ENCODE data around the gene PLA2G4A.
"Not testable (repeated sequence)": the region's sequence is repeated elsewhere in the genome, so short reads cannot be mapped to it uniquely, and the experiment has no call there.

PLA2G4A gene

GRCh38 chr1:186875896-186876835 is 47.4 kb downstream of the PLA2G4A start:
- DNase-seq (ENCODE audit: low read depth), result no peak

DNA sequence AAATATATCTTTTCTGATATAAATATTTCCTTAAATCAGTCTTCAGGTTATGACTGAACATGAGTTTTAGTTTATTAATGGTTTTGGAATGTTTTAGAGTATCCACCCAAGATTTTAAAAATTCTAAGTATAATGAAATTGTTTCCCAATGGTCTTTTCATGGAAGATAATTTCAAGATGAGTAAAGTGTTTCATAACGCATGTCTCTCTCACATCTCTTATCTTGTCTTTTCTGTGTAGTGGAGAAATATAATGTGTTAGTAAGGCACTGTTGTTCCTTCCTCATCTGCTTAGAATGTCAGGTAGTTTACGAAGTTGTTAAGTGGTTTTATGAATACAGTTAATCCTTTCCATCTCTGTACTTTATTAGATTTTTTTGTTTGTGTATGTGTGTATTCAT is 49.6 kb downstream of the PLA2G4A start:
- DNase-seq (ENCODE audit: low read depth), result no peak

- DNase-seq (ENCODE audit: low read depth), result no peak
Observed at GRCh38 chr1:186880982-186881381, 52.2 kb downstream of the PLA2G4A start.

- DNase-seq (ENCODE audit: low read depth), result no peak
Observed at GRCh38 chr1:186882372-186883134, 53.8 kb downstream of the PLA2G4A start.

GRCh38 chr1:186884251-186884650 is 55.5 kb downstream of the PLA2G4A start:
- DNase-seq (ENCODE audit: low read depth), result no peak

GRCh38 chr1:186887203-186887602 is 58.5 kb downstream of the PLA2G4A start:
- no peak for DNase-seq (ENCODE audit: low read depth)

DNA sequence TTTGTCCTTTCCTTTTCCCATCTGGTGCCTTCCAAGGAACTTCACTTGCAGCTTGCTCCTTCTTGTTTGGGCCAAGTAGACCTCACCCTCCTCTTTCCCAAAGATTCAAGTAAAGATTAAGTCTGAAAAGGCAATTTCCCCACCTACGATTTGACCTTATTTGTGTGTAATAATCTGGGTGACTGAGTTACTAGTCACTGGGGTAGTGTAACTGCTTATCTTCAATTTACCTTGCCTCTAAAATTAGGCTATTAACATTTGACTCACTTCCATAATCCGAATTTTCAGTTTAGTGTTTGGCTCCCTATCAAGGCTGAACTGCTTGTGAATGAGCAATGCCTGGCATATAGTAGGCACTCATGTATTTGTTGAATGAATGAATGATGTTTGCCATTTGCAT is 59.6 kb downstream of the PLA2G4A start:
- DNase-seq (ENCODE audit: low read depth), result no peak

DNA sequence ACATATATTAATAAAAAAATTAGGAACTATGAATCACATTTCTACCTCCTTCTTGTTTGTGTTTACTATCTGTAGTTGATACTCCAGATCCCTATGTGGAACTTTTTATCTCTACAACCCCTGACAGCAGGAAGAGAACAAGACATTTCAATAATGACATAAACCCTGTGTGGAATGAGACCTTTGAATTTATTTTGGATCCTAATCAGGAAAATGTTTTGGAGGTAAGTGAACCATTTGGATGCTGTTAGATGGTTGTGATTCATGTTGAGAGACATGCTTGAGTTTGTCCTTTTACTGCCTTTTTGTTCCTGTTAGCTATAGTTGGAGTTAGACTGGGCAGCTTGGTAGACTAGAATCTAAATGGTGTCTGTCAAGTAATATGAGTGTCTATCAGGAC is 64.2 kb downstream of the PLA2G4A start:
- no peak for DNase-seq (ENCODE audit: low read depth)

- DNase-seq (ENCODE audit: low read depth), result no peak
Observed at GRCh38 chr1:186894415-186894814, 65.7 kb downstream of the PLA2G4A start.

- no peak for DNase-seq (ENCODE audit: low read depth)
Observed at GRCh38 chr1:186896211-186896610, 67.5 kb downstream of the PLA2G4A start.

DNA sequence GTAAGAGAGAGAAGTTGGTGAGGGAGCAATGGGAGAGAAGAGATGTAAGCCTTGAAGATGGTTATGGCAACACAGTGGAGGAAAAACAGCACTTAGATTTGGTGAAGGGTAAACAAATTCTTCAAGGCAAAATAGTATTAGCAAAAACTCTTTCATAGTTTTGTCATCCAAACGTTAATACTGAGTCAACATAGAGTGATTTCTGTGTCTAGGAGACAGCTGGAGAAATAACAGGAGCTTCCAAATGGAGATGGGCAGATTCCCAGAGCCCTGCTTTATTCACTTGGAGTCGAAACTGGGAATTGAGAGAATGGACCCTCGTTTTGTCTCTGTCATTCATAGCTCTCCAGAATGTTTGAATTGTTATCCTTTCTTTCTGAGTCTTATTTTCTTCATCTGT is 68.3 kb downstream of the PLA2G4A start:
- DNase-seq (ENCODE audit: low read depth), result no peak

DNA sequence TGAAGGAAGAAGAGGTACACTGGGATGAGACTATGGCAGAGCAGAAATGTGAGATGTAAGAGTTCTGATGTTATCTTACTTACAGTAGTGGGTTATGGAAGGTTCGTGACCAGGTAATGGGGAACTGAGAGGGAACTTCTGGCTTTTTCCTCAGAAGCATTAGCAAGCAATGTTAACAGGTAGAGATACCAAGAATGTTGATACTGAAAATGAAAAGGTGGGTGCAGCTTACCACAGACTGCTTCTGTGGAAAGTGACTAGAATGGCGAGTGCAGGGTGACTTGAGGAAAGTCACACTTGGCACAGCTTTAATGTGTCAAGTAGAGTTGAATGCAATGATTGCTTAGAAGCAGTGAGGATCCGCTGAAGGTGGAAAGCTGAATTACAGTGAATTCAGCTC is 70.8 kb downstream of the PLA2G4A start:
- DNase-seq (ENCODE audit: low read depth), result no peak

DNA sequence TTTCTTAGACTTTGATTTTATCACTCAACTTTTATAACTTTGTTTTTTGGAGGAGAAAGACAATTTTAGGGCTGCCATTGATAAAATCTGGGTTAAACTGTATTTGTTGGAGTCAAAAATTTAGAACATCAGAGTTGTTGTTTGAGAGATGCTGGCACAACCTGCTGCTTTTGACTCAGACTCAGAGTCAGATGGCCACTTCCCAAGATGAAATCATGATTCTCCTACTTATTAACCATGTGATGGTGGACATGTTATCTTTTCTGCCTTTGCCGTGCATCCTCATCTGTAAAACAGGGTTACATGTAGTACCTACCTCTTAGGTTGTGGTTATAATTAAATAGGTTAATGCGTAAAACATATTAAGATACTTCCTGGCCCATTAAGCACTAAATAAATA is 71.2 kb downstream of the PLA2G4A start:
- no peak for DNase-seq (ENCODE audit: low read depth)

DNA sequence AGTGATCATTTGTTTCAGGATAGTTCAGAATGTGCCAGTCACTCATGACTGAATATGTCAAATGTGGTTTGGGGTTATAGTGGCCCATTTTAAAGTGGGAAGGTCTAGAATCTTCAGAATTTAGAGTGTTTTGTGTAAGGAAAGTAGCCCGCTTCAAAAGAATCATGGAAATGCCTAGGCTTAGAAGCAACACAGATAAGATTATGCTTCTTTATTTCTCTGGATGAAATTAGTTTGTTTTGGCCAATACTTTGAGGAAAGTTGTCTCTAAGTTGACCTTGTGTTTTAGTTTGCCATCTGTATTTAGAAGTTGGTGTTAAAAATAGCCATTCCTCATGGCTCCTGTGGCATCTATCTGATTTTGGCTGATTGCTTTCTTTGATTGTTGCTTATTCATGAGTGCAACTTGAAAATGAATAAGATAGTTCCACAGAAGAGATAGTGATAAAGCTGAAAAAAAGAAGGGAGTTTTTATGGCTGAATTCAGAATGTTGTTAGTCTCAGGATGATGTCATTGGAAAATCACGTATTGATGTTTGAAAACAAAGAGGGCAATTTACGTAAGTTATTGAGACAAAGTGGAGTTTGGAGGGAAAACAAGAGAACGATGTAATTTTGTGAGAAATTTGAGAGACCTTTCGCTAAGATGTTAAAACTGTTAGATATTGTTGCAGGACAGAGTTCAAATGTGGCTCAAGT is 71.9 kb downstream of the PLA2G4A start:
- no peak for DNase-seq (ENCODE audit: low read depth)

DNA sequence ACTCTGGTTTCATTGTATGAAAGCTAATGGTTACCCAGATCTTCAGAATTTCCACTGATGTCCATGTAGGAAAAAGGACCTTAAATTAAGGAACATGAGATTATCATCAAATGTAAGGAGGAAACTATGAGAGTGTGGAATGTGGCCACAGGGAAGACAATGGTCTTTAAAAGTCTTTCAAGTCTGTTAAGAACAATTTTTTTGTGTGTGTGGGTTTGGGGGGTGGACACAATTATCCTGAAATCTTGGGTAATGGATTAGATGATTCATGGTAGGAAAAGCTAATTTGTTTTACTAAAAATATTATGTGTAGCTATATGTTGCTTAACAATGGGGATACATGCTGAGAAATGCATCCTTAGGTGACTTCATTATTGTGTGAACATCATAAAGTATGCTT is 72.9 kb downstream of the PLA2G4A start:
- no peak for DNase-seq (ENCODE audit: low read depth)

- no peak for DNase-seq (ENCODE audit: low read depth)
Observed at GRCh38 chr1:186903374-186904136, 74.8 kb downstream of the PLA2G4A start.

DNA sequence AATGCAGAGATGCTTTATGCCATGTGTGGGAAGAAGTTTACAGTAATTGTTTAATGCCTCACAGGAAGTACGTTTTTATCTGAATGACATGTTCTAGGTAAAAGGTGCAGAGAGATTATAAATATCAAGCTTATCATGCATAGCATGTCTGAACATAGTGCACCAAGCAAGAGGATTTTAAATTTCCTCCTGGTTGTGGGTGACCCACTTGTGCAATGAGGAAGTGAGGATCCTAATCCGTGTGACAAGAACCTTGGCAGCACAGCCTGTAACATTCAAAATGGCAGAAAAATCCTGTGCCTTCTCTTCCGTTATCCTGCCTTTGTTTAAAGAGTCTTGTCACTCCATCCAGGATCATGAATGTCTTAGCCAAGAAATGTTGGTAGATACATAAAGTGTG is 75.6 kb downstream of the PLA2G4A start:
- no peak for DNase-seq (ENCODE audit: low read depth)

- no peak for DNase-seq (ENCODE audit: low read depth)
Observed at GRCh38 chr1:186905561-186905960, 76.8 kb downstream of the PLA2G4A start.

DNA sequence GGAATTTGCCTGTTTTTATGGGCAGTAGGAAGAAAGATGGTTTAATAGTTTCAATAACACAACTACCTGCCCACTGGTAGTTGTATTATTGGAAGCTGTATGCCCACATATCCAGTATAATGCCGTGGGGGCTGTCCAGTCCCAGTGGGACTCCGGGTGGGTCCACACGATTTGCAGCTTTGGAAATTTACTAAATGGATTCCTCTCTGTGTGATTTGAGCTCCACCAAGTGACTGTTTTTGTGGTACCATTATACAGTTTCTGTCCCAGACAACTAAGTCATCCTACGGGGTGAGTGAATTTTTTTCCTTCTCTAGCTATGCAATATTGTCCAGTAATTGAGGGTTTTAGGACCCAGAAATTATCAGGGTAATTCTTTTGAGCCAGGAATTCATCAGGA is 86.8 kb downstream of the PLA2G4A start:
- DNase-seq (ENCODE audit: low read depth), result no peak

DNA sequence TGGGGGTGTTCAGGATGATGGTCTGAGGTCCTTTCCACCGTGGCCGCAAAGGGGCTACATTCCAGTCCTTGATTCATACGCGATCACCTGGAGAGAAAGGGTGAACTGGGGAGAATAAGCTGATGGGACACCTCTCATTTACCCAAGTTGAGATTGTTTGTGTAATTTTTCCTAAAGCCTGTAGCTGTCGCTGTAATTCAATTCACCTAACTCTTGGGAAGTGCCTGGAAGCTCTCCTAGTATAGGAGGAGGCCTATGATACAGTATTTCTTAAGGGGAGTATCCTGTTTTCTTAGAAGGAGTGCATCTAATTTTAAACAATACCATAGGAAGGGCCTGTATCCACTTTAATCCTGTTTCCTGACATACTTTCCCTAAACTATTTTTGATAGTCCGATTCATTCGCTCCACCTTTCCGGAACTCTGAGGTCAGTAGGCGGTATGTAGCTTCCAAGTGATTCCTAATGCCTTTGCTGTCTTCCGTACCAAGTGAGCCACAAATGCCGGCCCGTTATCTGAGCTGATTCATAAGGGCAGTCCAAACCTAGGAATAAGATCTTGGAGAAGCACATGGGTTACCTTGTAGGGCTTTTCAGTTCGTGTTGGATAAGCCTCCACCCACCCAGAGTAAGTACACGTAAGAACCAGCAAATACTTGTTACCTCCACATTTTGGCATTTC is 88.5 kb downstream of the PLA2G4A start:
- DNase-seq (ENCODE audit: low read depth), result not testable (repeated sequence)

DNA sequence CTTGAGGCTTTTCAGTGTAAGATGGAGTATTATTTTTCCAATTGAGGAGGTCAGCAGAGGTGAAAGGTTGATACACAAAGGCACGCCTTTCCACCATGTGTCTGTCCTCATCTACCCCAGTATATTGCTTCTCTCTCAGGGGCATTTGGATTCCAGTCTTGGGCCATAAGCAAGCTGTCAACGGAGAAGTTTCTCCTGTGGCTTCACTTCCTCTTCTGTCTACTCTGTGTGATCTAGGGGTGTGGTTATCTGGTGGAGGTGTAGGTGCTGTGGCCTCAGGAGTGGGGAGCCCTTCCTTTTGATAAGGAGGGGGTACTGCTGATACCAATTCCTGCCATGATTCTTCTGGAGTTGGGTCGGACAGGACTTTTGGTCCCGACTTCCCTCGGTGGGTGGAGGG is 92.6 kb downstream of the PLA2G4A start:
- not testable (repeated sequence) for DNase-seq (ENCODE audit: low read depth)

All from activated T-helper 1 cell treated with Interleukin-2 at 50 U/mL for 16 hours (primary cell).